Neural cell (in vitro differentiated cells): ENCODE measurements around the gene CD52. TPM values are rescaled to one million over a fixed set of nuclear protein-coding genes. Genes with fewer than 3 reads are reported as not detected.

Experiments
- H2AFZ ChIP-seq: fragments of 200-600, 300-800 bp; sonication (generic), shearing (Covaris generic); 2 replicates; pipeline ENCODE4 v1.6.0; 2014; ENCODE audit warnings: low read depth, mild to moderate bottlenecking, antibody characterized with exemption, low read length, moderate library complexity
- H3F3A ChIP-seq: fragments of 200-600 bp; shearing (Covaris generic); 2 replicates; pipeline ENCODE4 v1.6.1; 2016; ENCODE audit warnings: mild to moderate bottlenecking, moderate library complexity, mixed read lengths, antibody characterized with exemption, low read length; ENCODE audit not compliant: insufficient read depth, poor library complexity, severe bottlenecking
- H3K27ac ChIP-seq: fragments of 200-600, 300-800 bp; sonication (generic), shearing (Covaris generic); 2 replicates; pipeline ENCODE4 v1.5.1; 2014; ENCODE audit warnings: mild to moderate bottlenecking, low read length, moderate library complexity
- H3K27me3 ChIP-seq: fragments of 300-800, 200-600 bp; sonication (generic), shearing (Covaris generic); 2 replicates; pipeline ENCODE4 v1.6.0; 2014; ENCODE audit warnings: mild to moderate bottlenecking, low read depth, low read length, moderate library complexity; ENCODE audit not compliant: insufficient read depth
- H3K36me3 ChIP-seq: fragments of 300-800, 200-600 bp; sonication (generic), shearing (Covaris generic); 2 replicates; pipeline ENCODE4 v1.5.1; 2014; ENCODE audit warnings: mild to moderate bottlenecking, antibody characterized with exemption, low read length, moderate library complexity; ENCODE audit not compliant: insufficient read depth
- H3K4me2 ChIP-seq: fragments of 300-800, 200-600 bp; sonication (generic), shearing (Covaris generic); 2 replicates; pipeline ENCODE4 v1.6.0; 2014; ENCODE audit warnings: mild to moderate bottlenecking, low read length
- H3K4me3 ChIP-seq: fragments of 300-800, 200-600 bp; sonication (generic), shearing (Covaris generic); 2 replicates; pipeline ENCODE4 v1.5.1; 2014; ENCODE audit warnings: mild to moderate bottlenecking, low read length, moderate library complexity
- H3K79me2 ChIP-seq: fragments of 200-600 bp; shearing (Covaris generic); replicated peaks from 2 replicates; pipeline ENCODE4 v1.6.0; 2014; ENCODE audit warnings: mild to moderate bottlenecking, low read length, moderate library complexity; ENCODE audit not compliant: insufficient read depth
- H3K9ac ChIP-seq: fragments of 300-800, 200-600 bp; sonication (generic), shearing (Covaris generic); 2 replicates; pipeline ENCODE4 v1.6.1; 2016; ENCODE audit warnings: mild to moderate bottlenecking, low read length, mixed read lengths
- H3K9me2 ChIP-seq: fragments of 200-600 bp; shearing (Covaris generic); 2 replicates; pipeline ENCODE4 v1.6.1; 2016; ENCODE audit warnings: mild to moderate bottlenecking, low read length, mixed read lengths; ENCODE audit not compliant: insufficient read depth
- H3K9me3 ChIP-seq: fragments of 200-600, 300-800 bp; sonication (generic), shearing (Covaris generic); 2 replicates; pipeline ENCODE4 v1.6.1; 2016; ENCODE audit warnings: mild to moderate bottlenecking, mixed run types, low read length, moderate library complexity, mixed read lengths
- H4K20me1 ChIP-seq: fragments of 200-600 bp; shearing (Covaris generic); 2 replicates; pipeline ENCODE4 v1.6.1; 2016; ENCODE audit warnings: mild to moderate bottlenecking, mixed run types; ENCODE audit not compliant: insufficient read depth
- CTCF ChIP-seq: fragments of 450-650 bp; IDR thresholded peaks from 2 replicates; pipeline ENCODE4 v1.5.1; 2014; ENCODE audit warnings: antibody characterized with exemption, mild to moderate bottlenecking, moderate library complexity; ENCODE audit not compliant: poor library complexity, severe bottlenecking
- EP300 ChIP-seq: fragments of 450-650 bp; conservative IDR thresholded peaks from 2 replicates; pipeline ENCODE4 v1.6.1; 2014; ENCODE audit warnings: antibody characterized with exemption, mild to moderate bottlenecking, moderate library complexity; ENCODE audit not compliant: poor library complexity, severe bottlenecking
- EZH2 ChIP-seq: fragments of 200-600, 300-800 bp; shearing (Covaris generic), sonication (generic); IDR thresholded peaks from 2 replicates; pipeline ENCODE4 v1.6.1; 2014; ENCODE audit warnings: antibody characterized with exemption, low read length, borderline replicate concordance, mild to moderate bottlenecking; ENCODE audit not compliant: insufficient read depth, poor library complexity, severe bottlenecking
- MXI1 ChIP-seq: fragments of 450-650 bp; conservative IDR thresholded peaks from 2 replicates; pipeline ENCODE4 v1.6.1; 2014; ENCODE audit warnings: antibody characterized with exemption, mild to moderate bottlenecking; ENCODE audit not compliant: poor library complexity, severe bottlenecking
- POLR2AphosphoS5 ChIP-seq: IDR thresholded peaks from 2 replicates; pipeline ENCODE4 v1.6.1; 2012
- RAD21 ChIP-seq: fragments of 450-650 bp; conservative IDR thresholded peaks from 2 replicates; pipeline ENCODE4 v1.6.1; 2014; ENCODE audit warnings: antibody characterized with exemption, mild to moderate bottlenecking, moderate library complexity
- REST ChIP-seq: IDR thresholded peaks from 2 replicates; pipeline ENCODE4 v1.6.1; 2012; ENCODE audit warnings: borderline replicate concordance
- SMC3 ChIP-seq: fragments of 450-650 bp; conservative IDR thresholded peaks from 2 replicates; pipeline ENCODE4 v1.6.1; 2014; ENCODE audit warnings: antibody characterized with exemption, mild to moderate bottlenecking, moderate library complexity; ENCODE audit not compliant: poor library complexity
- TAF1 ChIP-seq: IDR thresholded peaks from 2 replicates; pipeline ENCODE4 v1.6.1; 2012; ENCODE audit warnings: low read depth
- polyA plus RNA-seq: library from polyadenylated mRNA; depleted of rRNA; stranded (reverse); fragments of >200 nt; gene quantifications from 2 replicates; pipeline ENCODE4 v1.2.3, GENCODE V29; 2014

Gene CD52
- polyA plus RNA-seq, 1 donor from 2014 or later: not detected

- no peak overlapping the region for H3K4me3 ChIP-seq
- H2AFZ ChIP-seq: no peak overlapping the region
- H3K27ac ChIP-seq: no peak overlapping the region
- H3K27me3 ChIP-seq: no peaks in the 10 kb centered on the region
- H3K9me2 ChIP-seq: no peaks in the 10 kb centered on the region
- no peak for TF ChIP-seq RAD21
- TF ChIP-seq MXI1: no peak
- TF ChIP-seq REST: no peak
- no peak for TF ChIP-seq SMC3
- no peak for TF ChIP-seq EP300
- no peak for TF ChIP-seq EZH2
- TF ChIP-seq POLR2AphosphoS5: no peak
- no peak for TF ChIP-seq TAF1
- TF ChIP-seq CTCF: no peak
- H3K36me3 ChIP-seq: no peaks in the 10 kb centered on the region
- H3F3A ChIP-seq: no peaks in the 10 kb centered on the region
- H3K9me3 ChIP-seq: no peaks in the 10 kb centered on the region
- H3K9ac ChIP-seq: no peak overlapping the region
- no peaks in the 10 kb centered on the region for H3K79me2 ChIP-seq
- H3K4me2 ChIP-seq: no peak overlapping the region
- no peaks in the 10 kb centered on the region for H4K20me1 ChIP-seq
Observed at GRCh38 chr1:26288311-26288941, 29.3 kb upstream of the CD52 start.

- Histone ChIP-seq H3K4me3 (no peak overlapping the region), H2AFZ (no peak overlapping the region), H3K27ac (no peak overlapping the region), H3K4me2 (no peak overlapping the region), H3K27me3 (no peaks in the 10 kb centered on the region), H3K9me3 (no peaks in the 10 kb centered on the region), H3F3A (no peaks in the 10 kb centered on the region), H3K79me2 (no peaks in the 10 kb centered on the region), H3K9me2 (no peaks in the 10 kb centered on the region), H3K9ac (no peak overlapping the region), H4K20me1 (no peaks in the 10 kb centered on the region), H3K36me3 (no peaks in the 10 kb centered on the region)
- TF ChIP-seq POLR2AphosphoS5 (no peak), CTCF (no peak), EP300 (no peak), RAD21 (no peak)
Observed at GRCh38 chr1:26289158-26290059, 28.3 kb upstream of the CD52 start.
